Lower leg skin (tissue), 4 donors: ENCODE results near the gene ACOT4. TPM values are rescaled to one million over a fixed set of nuclear protein-coding genes. Genes with fewer than 3 reads are reported as not detected.
"Not testable (repeated sequence)": the region's sequence is repeated elsewhere in the genome, so short reads cannot be mapped to it uniquely, and the experiment has no call there.

Experiments used
- DNase-seq, 2 donors: peaks; one replicate each; pipeline ENCODE4 v3.0.0-alpha.2; 2019; ENCODE audit warnings: low spot score in 2 of 2
- H3K4me3 ChIP-seq: fragments of 200-600 bp; sonication (generic); 2 replicates; pipeline ENCODE4 v1.5.1; 2017; ENCODE audit warnings: mild to moderate bottlenecking, low read depth; ENCODE audit not compliant: poor library complexity, severe bottlenecking
- POLR2A ChIP-seq, 2 donors: fragments of 450-650 bp; IDR thresholded peaks; one replicate each; pipeline ENCODE4 v1.6.1; 2016 to 2017; ENCODE audit warnings: antibody characterized with exemption in 2 of 2, mild to moderate bottlenecking in 1 of 2, moderate library complexity in 1 of 2
- WGBS, 2 donors: methylation state at CpG; one replicate each; pipeline ENCODE4 v1.1.5; 2018; 5-methylcytosine and 5-hydroxymethylcytosine counted together
- intact Hi-C: fragments of 100-400 bp; cut with DNase I; formaldehyde crosslinking; loops from one replicate; pipeline ENCODE4 v1.15.0; 2023; ENCODE audit warnings: low total_unique reads
- total RNA-seq, 4 donors: library from RNA; depleted of rRNA; stranded (reverse); fragments of >200 nt; gene quantifications; one replicate each; pipeline ENCODE4 v1.1.0, GENCODE V29; 2016
- TF ChIP-seq, protein P1 (sequence below), 3 donors: fragments of 450-650 bp; IDR thresholded peaks; one replicate each; pipeline ENCODE4 v1.5.1; 2016; ENCODE audit warnings: antibody characterized with exemption in 3 of 3, mild to moderate bottlenecking in 3 of 3, moderate library complexity in 2 of 3

Gene ACOT4, protein sequence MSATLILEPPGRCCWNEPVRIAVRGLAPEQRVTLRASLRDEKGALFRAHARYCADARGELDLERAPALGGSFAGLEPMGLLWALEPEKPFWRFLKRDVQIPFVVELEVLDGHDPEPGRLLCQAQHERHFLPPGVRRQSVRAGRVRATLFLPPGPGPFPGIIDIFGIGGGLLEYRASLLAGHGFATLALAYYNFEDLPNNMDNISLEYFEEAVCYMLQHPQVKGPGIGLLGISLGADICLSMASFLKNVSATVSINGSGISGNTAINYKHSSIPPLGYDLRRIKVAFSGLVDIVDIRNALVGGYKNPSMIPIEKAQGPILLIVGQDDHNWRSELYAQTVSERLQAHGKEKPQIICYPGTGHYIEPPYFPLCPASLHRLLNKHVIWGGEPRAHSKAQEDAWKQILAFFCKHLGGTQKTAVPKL
- 1 to 10 TPM in 3 of 4 donors, under 1 TPM in 1; 0.53 to 2.7 (median 1.4) TPM for total RNA-seq

DNA sequence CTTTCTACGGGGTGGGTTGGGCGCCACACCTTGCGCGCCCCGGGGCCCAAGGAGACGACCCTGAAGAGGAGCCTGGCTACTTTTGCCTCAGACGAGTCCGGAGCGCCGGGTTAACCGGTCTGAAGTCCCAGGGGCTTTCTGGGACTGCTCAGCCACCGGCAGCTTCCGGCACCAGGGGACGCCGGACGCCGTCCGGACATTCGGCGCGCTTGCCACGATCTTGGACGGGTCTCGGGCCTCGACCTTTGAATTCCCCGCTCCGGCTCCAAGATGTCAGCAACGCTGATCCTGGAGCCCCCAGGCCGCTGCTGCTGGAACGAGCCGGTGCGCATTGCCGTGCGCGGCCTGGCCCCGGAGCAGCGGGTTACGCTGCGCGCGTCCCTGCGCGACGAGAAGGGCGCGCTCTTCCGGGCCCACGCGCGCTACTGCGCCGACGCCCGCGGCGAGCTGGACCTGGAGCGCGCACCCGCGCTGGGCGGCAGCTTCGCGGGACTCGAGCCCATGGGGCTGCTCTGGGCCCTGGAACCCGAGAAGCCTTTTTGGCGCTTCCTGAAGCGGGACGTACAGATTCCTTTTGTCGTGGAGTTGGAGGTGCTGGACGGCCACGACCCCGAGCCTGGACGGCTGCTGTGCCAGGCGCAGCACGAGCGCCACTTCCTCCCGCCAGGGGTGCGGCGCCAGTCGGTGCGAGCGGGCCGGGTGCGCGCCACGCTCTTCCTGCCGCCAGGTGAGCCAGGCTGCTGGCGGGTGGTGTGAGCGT is at the start of gene ACOT4:
Gene ACOT4 (plus strand): TSS at position 184 of the 760 bp plus-strand sequence. CDS start 87 bp downstream, at position 271.
- WGBS, 2 donors, result 3 to 5% methylated on average over 11 to 17 of the region's 89 CpGs
- intact Hi-C loops, result no loop called here
- DNase-seq, result peak in 1 of 2 donors; percentile 84
- peak within 1 kb of the TSS; percentile 52 for H3K4me3 ChIP-seq
- TF ChIP-seq, protein P1, sequence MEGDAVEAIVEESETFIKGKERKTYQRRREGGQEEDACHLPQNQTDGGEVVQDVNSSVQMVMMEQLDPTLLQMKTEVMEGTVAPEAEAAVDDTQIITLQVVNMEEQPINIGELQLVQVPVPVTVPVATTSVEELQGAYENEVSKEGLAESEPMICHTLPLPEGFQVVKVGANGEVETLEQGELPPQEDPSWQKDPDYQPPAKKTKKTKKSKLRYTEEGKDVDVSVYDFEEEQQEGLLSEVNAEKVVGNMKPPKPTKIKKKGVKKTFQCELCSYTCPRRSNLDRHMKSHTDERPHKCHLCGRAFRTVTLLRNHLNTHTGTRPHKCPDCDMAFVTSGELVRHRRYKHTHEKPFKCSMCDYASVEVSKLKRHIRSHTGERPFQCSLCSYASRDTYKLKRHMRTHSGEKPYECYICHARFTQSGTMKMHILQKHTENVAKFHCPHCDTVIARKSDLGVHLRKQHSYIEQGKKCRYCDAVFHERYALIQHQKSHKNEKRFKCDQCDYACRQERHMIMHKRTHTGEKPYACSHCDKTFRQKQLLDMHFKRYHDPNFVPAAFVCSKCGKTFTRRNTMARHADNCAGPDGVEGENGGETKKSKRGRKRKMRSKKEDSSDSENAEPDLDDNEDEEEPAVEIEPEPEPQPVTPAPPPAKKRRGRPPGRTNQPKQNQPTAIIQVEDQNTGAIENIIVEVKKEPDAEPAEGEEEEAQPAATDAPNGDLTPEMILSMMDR (IDR thresholded peaks at IDR 0.05), result no peak
- TF ChIP-seq POLR2A (IDR thresholded peaks at IDR 0.05), result no peak

- WGBS, 2 donors, result 81% methylated on average over 5 of the region's 7 CpGs; no CpG with 5 or more reads in 1 of the 2 donors
- DNase-seq, H3K4me3 ChIP-seq, intact Hi-C loops: not testable (repeated sequence)
Observed at GRCh38 chr14:73542961-73543360, 48.7 kb upstream of the ACOT4 start.

GRCh38 chr14:73545353-73545752 is 46.3 kb upstream of the ACOT4 start:
- DNase-seq, intact Hi-C loops, H3K4me3 ChIP-seq: not testable (repeated sequence)
- no CpG with 5 or more reads among the region's 1 CpG for WGBS, 2 donors

DNA sequence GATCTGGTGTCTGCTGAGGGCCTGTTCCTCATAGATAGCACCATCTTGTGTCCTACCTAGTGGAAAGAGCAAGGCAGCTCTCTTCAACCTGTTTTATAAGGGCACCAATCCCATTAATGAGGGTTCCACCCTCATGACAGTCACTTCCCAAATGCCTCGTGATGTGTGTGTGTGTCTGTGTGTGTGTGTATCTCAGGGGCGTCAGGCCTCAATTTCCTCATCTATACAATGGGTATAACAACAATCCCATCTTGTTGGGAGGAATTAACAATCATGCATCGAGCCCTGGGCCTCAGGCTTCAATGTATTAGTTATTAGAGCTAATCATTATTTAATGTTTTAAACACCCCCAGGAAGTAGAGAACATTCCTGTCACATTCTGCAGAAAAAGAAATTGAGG is 42.6 kb upstream of the ACOT4 start:
- H3K4me3 ChIP-seq, DNase-seq, intact Hi-C loops: not testable (repeated sequence)
- WGBS, 2 donors, result 95% methylated on average over 3 of the region's 3 CpGs; no CpG with 5 or more reads in 1 of the 2 donors

DNA sequence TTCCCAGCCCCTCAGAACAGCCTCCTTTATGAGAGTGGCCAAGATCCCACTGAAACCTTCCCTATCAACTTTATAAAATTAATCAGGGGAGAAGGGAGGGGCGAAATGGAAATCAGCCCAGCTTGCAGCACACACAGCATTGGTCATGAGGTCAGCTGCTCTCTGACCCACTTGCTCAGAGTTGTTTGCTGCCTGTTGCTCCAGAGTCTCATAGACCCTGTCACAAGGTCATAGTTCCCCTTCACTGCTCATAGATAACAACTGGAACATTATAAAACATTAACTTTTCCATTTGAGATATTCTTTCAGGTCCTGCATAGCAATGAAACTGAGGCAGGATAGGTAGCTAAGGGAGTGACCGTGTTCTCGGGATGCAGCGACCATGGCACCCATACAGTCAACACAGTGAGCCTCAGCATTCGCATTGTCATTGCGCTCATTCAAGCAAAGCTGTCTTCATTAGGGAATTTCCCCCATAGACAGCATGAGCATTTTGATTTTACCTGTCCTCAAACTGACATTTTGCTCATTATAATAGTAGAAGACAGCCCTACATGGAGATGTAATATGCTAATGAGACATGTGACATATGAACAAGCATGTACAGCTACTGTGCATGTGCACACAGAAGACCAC is 41.7 kb upstream of the ACOT4 start:
- DNase-seq, H3K4me3 ChIP-seq, intact Hi-C loops: not testable (repeated sequence)
- WGBS, 2 donors, result 89% methylated on average over 5 of the region's 6 CpGs; no CpG with 5 or more reads in 1 of the 2 donors

- no peak for TF ChIP-seq POLR2A (IDR thresholded peaks at IDR 0.05)
- TF ChIP-seq, protein P1 (IDR thresholded peaks at IDR 0.05), result no peak
- WGBS, 2 donors, result no CpG with 5 or more reads among the region's 4 CpGs
- intact Hi-C loops, result no loop called here
Observed at GRCh38 chr14:73553845-73554244, 37.8 kb upstream of the ACOT4 start.

GRCh38 chr14:73557201-73557600 is 34.5 kb upstream of the ACOT4 start:
- intact Hi-C loops, DNase-seq, H3K4me3 ChIP-seq: not testable (repeated sequence)
- WGBS, 2 donors, result no CpG with 5 or more reads among the region's 2 CpGs

More at GRCh38 chr14:73553845-73554244, 37.8 kb upstream of the ACOT4 start:
- DNase-seq, result no peak
- no peak overlapping the region for H3K4me3 ChIP-seq

DNA sequence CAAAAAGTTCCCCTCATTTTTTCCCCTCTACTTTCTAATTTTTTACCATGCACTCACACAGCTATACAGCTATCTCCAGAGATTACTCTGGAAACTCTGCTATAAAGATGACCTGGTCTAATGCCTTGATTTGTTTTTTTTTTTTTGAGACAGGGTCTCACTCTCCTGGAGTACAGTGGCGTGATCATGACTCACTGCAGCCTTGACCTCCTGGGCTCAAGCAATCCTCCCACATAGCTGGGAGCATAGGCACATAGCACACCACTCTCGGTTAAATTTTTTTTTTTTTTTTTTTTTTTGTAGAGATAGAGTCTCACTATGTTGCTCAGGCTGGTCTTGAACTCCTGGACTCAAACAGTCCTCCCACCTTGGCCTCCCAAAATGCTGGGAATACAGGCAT is 33.4 kb upstream of the ACOT4 start:
- intact Hi-C loops, DNase-seq, H3K4me3 ChIP-seq: not testable (repeated sequence)
- WGBS, 2 donors, result 100% methylated on average over 2 of the region's 2 CpGs; no CpG with 5 or more reads in 1 of the 2 donors

- WGBS, 2 donors, result 94 to 95% methylated on average over 7 of the region's 7 CpGs
- intact Hi-C loops, H3K4me3 ChIP-seq: not testable (repeated sequence)
Observed at GRCh38 chr14:73562256-73562655, 29.4 kb upstream of the ACOT4 start.

GRCh38 chr14:73562696-73563095 is 29.0 kb upstream of the ACOT4 start:
- intact Hi-C loops, DNase-seq, H3K4me3 ChIP-seq: not testable (repeated sequence)
- 86 to 89% methylated on average over 6 of the region's 6 CpGs for WGBS, 2 donors

More at GRCh38 chr14:73562256-73562655, 29.4 kb upstream of the ACOT4 start:
- DNase-seq, result not testable (repeated sequence)

- DNase-seq, H3K4me3 ChIP-seq, intact Hi-C loops: not testable (repeated sequence)
- WGBS, 2 donors, result 91% methylated on average over 15 of the region's 18 CpGs; no CpG with 5 or more reads in 1 of the 2 donors
Observed at GRCh38 chr14:73566431-73566830, 25.2 kb upstream of the ACOT4 start.

- 100% methylated on average over 3 to 6 of the region's 6 CpGs for WGBS, 2 donors
- DNase-seq, H3K4me3 ChIP-seq, intact Hi-C loops: not testable (repeated sequence)
Observed at GRCh38 chr14:73566935-73567334, 24.7 kb upstream of the ACOT4 start.
